GM21528 (cell line): ENCODE results near the gene MXRA5.
"Not testable (repeated sequence)": the region's sequence is repeated elsewhere in the genome, so short reads cannot be mapped to it uniquely, and the experiment has no call there.

Source experiments
- ATAC-seq: cut with Tn5 transposase; IDR thresholded peaks from one replicate; pipeline ENCODE4 v1.9.1; 2021; ENCODE audit warnings: mild to moderate bottlenecking, moderate library complexity; ENCODE audit not compliant: unreplicated experiment, low FRiP score

The MXRA5 gene

DNA sequence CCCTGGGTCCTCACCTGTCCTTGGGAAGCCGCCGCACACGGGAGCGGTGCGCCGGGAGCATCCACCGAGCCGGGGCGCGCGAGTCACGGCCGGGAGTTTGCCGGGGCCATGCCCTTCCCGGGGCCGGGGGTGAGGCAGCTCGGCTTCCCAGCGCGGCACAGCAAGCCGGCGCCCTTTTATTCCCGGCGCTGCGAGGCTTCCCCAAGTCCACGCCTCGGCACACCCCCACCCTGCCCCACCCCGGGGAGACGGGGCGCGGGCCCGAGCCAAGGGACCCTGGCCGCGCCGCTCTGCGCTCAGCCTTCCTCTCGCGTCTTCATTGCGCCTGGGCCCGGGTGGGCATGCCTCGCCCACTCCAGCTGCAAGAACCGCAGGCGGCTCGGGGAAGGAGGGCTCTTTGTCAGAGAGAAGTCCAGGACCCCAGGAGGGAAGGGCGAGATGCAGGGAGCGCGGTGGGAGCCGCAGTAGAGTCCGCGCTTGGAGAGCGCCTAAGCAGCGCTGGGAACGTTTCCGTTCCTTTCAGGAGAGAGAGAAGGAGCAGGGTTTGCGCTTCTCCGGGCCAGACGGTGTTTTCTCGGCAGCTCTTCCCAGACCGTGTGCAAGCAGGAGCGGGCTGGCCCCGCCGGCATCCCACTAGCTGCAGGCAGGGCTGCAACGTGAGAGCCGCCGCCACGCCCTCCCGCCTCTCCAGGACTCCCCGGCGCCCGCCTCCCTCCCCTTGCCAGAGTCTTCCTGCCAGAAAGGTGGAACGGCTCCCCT is at the start of gene MXRA5:
Gene MXRA5, minus strand, starts transcription at position 152 of the 759 bp plus-strand sequence. CDS start 2,819 bp downstream, outside the sequence.
- no peak for ATAC-seq

GRCh38 chrX:3393581-3394111 is 47.2 kb upstream of the MXRA5 start:
- no peak for ATAC-seq

DNA sequence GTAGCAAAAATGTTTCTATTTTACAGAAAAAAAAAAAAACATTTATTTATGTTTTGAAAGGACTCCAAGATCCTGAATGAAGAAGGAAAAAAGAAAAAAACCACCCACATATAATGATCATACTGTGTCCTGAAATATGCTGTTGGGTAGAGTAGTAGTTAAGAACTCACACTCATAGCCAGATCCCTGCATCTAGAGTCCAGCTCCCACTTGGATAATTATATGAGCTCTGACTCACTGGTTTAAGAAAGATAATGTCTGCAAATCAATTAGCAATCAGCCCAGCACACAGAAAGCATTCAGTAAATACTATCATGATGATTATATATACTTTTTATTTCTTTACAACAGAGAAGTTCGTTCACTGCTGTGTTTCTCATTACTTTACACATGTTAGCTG is 46.7 kb upstream of the MXRA5 start:
- ATAC-seq, result no peak

DNA sequence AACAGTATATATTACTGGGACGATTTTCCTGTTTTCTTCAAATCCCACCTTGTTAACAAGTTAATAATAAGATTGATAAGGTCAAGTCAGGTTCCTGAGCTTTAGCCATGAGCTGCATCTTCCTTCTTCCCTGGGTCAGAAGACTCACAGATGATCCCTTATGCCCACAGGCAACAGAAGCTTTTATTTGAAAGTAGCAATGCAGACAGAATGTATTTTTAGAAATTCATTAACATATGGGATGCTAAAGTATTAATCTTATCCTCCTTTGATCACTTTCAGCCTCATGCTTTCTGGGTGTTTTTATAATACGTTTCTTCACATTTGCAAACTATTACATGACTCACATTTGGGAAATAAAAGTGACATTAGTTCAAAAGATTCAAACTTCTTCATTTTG is 42.0 kb upstream of the MXRA5 start:
- no peak for ATAC-seq

DNA sequence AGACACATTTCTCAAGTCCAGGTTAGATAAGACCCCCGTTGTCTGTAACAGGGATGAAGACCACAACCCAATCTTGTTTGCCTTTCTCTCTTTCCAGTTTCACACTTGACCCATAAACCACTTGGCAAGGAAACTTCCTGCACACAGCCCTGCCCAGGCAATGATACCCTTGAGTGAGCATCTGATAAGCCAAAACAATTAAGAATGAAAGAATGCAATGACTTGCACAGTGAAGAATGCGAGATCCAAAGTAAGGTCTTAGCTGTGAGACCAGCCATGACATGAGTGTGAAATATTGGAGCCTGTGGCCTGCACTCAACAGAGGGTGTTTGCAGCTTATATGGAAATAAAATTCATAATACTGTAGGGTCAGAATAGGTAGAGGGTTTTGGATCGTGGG is 37.9 kb upstream of the MXRA5 start:
- ATAC-seq, result no peak

DNA sequence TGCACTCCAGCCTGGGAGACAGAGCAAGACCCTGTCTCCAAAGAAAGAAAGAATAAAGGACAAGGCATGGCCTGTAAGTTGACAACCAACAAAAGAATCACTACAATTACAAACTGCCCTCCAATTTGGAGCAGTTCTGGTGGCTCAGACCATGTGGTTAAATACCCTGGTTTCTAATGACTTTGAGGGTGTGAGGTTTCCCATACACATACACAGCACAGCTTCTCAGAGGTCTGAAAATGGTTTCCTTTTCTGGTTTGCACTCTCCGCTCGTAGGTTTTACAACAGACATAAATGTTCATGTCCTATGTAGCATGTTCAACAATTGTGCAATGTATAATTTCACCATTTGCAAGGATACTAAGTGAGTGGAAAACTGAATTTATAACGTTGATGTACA is 34.2 kb upstream of the MXRA5 start:
- no peak for ATAC-seq

DNA sequence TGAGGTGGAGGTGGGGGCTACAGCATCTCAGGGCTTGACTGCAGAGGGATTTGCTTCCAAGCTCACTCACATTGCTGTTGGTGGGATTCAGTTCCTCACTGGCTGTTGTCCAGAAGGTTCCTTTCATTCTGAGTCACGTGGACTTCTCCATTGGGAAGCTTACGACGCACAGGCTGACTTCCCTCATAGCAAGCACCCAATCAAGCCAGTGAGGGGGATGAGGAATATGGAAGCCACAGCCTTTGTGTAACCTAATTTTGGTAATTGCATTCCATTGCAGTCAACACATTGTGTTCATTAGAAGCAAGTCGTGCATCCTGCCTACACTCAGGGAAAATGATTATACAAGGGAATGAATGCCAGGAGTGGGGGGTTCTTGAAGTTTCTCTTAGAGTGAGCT is 32.7 kb upstream of the MXRA5 start:
- ATAC-seq, result no peak

DNA sequence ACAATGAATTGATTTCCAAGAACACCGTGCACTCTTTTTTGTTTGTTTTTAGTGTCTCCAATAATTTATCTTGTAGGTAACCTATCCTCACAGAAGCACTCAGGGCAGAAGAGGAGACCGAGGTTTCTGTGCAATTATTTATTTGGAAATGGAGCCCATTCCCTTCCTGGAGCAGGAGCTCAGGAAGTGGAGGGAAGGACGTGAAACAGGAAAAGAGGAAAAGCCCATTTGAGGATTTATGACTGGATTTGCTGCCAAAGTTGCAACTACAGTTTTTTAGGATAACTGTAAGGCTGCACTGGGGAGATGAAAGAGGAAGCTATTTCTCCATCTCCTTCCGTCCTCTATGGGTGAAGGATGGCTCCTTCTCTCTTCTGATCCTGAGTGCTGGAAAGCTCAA is 31.7 kb upstream of the MXRA5 start:
- no peak for ATAC-seq

- ATAC-seq, result no peak
Observed at GRCh38 chrX:3377560-3377959, 31.1 kb upstream of the MXRA5 start.

DNA sequence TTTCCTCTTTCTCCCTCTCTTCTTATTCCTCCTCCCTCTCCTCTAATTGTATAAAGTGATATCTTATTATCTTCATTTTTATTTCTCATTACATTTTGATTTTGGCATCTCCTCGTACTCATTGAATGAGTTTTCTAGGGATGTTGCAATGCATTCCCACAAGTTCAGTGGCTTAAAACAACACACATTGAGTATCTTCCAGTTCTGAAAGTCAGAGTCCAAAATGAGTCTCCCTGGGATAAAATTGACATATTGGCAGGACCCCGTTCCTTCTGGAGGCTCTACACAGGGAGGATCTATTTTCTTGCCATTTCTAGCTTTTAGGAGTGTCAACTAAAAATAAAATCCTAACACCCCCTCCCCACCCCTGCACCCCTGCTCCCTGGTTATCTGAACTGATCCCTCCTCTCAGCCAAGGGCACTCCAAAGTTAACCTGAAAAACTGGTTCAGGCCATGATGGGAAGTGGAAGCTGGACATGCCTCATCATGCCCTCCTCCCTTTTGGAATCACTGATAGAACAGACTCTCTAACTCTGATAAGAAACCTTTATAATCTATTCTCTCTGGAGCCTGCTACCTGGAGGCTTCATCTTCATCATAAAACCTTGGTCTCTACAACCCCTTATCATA is 29.5 kb upstream of the MXRA5 start:
- ATAC-seq, result not testable (repeated sequence)

- ATAC-seq, result no peak
Observed at GRCh38 chrX:3374108-3374800, 27.8 kb upstream of the MXRA5 start.

- no peak for ATAC-seq
Observed at GRCh38 chrX:3371163-3371562, 24.7 kb upstream of the MXRA5 start.

DNA sequence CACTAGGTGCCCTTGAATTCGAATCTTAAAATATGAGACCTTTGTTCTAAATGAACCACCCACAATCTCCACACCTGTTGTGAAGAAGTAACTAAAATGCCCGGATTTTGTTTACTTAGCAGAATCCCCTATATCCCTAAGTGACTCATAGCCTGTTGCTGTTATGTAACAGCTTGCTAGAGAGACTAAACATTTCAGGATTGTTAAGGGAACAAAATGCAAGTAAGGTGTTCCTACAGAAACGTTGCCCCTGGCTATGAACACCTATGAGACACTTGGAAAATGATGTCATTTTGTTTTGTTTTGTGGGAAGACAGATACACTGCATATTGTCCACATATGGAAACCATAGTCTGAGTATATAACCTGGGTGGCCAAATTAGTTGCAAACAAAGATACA is 24.2 kb upstream of the MXRA5 start:
- no peak for ATAC-seq

DNA sequence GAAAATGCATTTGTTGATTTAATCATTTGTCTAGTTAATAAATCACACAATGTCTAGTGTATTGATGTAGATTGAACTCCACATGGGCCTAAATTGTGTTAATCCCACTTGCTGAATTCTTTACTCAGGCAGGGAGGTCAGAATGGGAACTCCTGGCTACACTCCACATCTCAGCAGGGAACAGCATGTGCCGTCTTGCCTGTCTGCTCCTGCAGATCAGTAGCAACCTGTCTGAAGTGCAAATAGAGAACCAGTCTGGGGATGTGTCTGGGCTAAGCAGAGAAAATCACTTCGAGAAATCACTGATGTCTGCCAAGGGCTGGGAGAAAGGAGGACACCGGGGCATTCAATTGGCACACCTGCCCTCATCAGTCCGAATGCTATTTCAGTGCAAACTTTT is 16.5 kb upstream of the MXRA5 start:
- ATAC-seq, result no peak

- ATAC-seq, result no peak
Observed at GRCh38 chrX:3360881-3361280, 14.4 kb upstream of the MXRA5 start.

DNA sequence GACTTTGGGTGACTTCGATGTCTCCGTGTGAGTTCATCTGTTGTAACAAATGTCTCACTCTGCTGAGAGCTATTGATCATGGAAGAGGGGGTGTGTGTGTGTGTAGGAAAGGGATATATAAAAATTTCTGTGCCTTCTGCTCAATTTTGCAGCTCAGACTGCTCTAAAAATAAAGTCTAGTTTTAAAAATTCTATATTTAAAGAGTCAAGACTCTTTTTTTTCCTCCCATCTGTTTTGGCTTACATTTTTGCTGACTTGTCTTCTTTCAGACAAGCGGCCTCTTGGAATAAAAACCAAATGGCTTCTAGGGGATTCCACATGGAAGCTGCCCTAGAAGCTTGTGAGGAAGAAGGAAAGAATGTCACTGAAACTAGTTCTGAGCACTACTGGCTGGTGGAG is 6.3 kb upstream of the MXRA5 start:
- not testable (repeated sequence) for ATAC-seq

DNA sequence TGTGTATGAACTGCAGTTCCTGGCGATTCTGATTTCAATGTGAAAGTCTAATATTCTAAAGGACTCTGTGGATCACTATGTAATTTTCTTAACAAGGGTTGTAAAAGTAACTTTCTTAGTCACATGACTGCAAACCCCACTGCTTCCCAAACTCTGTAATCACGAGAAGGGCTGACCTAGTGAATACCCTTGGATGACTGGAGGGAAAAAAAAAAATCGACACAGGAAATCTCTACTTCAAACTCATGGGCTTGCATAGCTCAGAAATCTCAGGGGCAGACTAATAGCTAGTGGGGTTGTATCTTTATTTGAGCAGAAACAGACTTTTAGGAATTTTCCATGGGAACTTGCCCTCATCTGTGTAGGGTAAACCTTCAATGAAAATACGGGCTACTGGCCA is 4.8 kb upstream of the MXRA5 start:
- ATAC-seq, result no peak

GRCh38 chrX:3348191-3348590 is 1.7 kb upstream of the MXRA5 start:
- no peak for ATAC-seq

GRCh38 chrX:3345281-3346191 is 916 bp downstream of the MXRA5 start:
- no peak for ATAC-seq

GRCh38 chrX:3343569-3343968 is 2.9 kb downstream of the MXRA5 start:
- ATAC-seq, result not testable (repeated sequence)
